OCI-LY1 (cell line): ENCODE measurements around the gene S100A14.

ENCODE experiments used
- EZH2 ChIP-seq: fragments of 200-600 bp; sonication (generic), shearing (Covaris generic); IDR thresholded peaks from 2 replicates; pipeline ENCODE4 v1.8.0; 2017; ENCODE audit warnings: borderline replicate concordance, mixed run types, mild to moderate bottlenecking, antibody characterized with exemption, low read length, moderate library complexity, mixed read lengths
- TF ChIP-seq, protein P1 (sequence below): fragments of 200-600 bp; sonication (generic), shearing (Covaris generic); IDR thresholded peaks from 2 replicates; pipeline ENCODE4 v1.5.1; 2017; ENCODE audit warnings: mild to moderate bottlenecking, antibody characterized with exemption, low read length, moderate library complexity, mixed read lengths

- TF ChIP-seq, protein P1, sequence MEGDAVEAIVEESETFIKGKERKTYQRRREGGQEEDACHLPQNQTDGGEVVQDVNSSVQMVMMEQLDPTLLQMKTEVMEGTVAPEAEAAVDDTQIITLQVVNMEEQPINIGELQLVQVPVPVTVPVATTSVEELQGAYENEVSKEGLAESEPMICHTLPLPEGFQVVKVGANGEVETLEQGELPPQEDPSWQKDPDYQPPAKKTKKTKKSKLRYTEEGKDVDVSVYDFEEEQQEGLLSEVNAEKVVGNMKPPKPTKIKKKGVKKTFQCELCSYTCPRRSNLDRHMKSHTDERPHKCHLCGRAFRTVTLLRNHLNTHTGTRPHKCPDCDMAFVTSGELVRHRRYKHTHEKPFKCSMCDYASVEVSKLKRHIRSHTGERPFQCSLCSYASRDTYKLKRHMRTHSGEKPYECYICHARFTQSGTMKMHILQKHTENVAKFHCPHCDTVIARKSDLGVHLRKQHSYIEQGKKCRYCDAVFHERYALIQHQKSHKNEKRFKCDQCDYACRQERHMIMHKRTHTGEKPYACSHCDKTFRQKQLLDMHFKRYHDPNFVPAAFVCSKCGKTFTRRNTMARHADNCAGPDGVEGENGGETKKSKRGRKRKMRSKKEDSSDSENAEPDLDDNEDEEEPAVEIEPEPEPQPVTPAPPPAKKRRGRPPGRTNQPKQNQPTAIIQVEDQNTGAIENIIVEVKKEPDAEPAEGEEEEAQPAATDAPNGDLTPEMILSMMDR = no peak
- TF ChIP-seq EZH2 = no peak
These were observed 45.1 kb upstream of the S100A14 start for GRCh38 chr1:153661111-153661708.
